Measurements from ENCODE around the gene USHBP1.
A peak's percentile ranks its signal among the peaks of the same experiment; 100 is the strongest.

The USHBP1 gene

DNA sequence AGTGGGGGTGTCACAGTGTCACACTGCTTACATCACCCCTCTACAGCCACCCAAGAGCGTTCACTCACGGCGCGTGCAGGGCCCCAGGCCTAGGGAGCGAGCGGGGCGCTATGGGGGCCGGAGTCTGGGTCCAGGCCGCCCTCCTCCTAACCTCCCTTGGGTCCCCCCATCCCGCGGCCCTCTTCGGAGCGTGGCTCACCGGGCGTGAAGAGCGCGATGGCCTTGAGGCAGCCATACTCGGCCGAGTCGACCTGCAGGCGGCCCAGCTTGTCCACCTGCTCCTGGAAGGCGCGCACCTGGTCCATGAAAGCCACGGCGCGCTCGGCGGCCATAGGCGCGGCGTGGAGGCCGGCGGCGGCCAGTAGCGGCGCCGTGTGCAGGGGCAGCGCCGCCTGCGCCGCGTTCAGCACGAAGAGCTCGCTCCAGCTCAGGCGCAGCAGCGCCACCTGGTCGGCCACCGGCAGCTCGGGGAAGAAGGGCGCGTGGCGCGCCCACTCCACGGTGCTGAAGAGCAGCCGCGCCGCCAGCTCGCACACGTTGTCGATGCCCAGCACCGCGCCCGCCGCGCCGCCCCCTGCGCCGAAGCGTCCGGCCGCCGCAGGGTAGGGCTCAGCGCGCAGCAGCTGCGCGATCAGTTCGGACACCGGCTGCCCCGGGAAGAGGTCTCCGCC lies 29.1 kb downstream of the USHBP1 start:
- H3K27ac ChIP-seq (ENCODE audit: low read depth, low read length, poor library complexity, severe bottlenecking), result peak overlapping the region; percentile 40
- H3K4me1 ChIP-seq (ENCODE audit: insufficient read depth, low read length, severe bottlenecking), result peaks cover 24% of the 10 kb centered on the region
- no peak overlapping the region for H2AFZ ChIP-seq (ENCODE audit: low read length)
- H3K36me3 ChIP-seq (ENCODE audit: insufficient read depth, low read length), result peaks cover 24% of the 10 kb centered on the region; the same call in 1 of the 2 replicates
- peak overlapping the region; percentile 83 for H3K4me2 ChIP-seq (ENCODE audit: low read length)
- H3F3A ChIP-seq (ENCODE audit: insufficient read depth, low read length), result no peaks in the 10 kb centered on the region
- no peaks in the 10 kb centered on the region for H3K9me2 ChIP-seq (ENCODE audit: low read depth, low read length)
- no peak for TF ChIP-seq EZH2 (IDR thresholded peaks at IDR 0.05; ENCODE audit: borderline replicate concordance, low read length)
- TF ChIP-seq, protein P1, sequence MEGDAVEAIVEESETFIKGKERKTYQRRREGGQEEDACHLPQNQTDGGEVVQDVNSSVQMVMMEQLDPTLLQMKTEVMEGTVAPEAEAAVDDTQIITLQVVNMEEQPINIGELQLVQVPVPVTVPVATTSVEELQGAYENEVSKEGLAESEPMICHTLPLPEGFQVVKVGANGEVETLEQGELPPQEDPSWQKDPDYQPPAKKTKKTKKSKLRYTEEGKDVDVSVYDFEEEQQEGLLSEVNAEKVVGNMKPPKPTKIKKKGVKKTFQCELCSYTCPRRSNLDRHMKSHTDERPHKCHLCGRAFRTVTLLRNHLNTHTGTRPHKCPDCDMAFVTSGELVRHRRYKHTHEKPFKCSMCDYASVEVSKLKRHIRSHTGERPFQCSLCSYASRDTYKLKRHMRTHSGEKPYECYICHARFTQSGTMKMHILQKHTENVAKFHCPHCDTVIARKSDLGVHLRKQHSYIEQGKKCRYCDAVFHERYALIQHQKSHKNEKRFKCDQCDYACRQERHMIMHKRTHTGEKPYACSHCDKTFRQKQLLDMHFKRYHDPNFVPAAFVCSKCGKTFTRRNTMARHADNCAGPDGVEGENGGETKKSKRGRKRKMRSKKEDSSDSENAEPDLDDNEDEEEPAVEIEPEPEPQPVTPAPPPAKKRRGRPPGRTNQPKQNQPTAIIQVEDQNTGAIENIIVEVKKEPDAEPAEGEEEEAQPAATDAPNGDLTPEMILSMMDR (IDR thresholded peaks at IDR 0.05; ENCODE audit: low read length), result peak; percentile 58
- H4K20me1 ChIP-seq (ENCODE audit: insufficient read depth, low read length), result no peaks in the 10 kb centered on the region
- peak overlapping the region; percentile 66 for H3K9ac ChIP-seq (ENCODE audit: low read length)
- peaks cover 4% of the 10 kb centered on the region; the same call in 1 of the 2 replicates for H3K79me2 ChIP-seq (ENCODE audit: insufficient read depth, low read length)
- peak overlapping the region; percentile 61 for H3K4me3 ChIP-seq (ENCODE audit: low read depth, low read length, poor library complexity, severe bottlenecking)
- no peaks in the 10 kb centered on the region for H3K27me3 ChIP-seq (ENCODE audit: insufficient read depth, low read length)
- H3K9me3 ChIP-seq (ENCODE audit: low read length), result no peaks in the 10 kb centered on the region

DNA sequence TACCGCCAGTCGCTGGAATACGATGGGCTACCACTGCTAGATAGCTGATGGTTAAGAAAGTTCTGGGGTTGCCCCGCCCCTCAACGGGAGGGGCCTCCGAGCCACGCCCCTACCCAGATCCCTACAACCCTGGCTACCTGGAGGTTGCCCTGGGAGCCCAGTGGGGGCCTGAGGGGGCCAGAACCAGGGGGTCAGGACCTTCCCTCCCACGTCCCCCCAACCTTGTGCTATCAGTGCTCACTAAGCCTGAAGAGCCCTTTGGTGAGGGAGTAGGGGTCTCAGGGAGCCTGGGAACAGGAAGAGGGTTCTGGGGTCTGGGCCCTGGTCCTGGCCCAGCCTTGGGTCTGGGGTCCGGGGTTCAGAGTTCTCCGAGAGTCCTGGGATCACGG lies 29.6 kb downstream of the USHBP1 start:
- no peaks in the 10 kb centered on the region for H3K27me3 ChIP-seq (ENCODE audit: insufficient read depth, low read length)
- peak overlapping the region; percentile 40 for H3K27ac ChIP-seq (ENCODE audit: low read depth, low read length, poor library complexity, severe bottlenecking)
- no peaks in the 10 kb centered on the region for H3K9me3 ChIP-seq (ENCODE audit: low read length)
- H4K20me1 ChIP-seq (ENCODE audit: insufficient read depth, low read length), result no peaks in the 10 kb centered on the region
- peak overlapping the region; percentile 83 for H3K4me2 ChIP-seq (ENCODE audit: low read length)
- peak overlapping the region; percentile 66 for H3K9ac ChIP-seq (ENCODE audit: low read length)
- no peaks in the 10 kb centered on the region for H3F3A ChIP-seq (ENCODE audit: insufficient read depth, low read length)
- TF ChIP-seq, protein P1 (IDR thresholded peaks at IDR 0.05; ENCODE audit: low read length), result no peak
- no peak for TF ChIP-seq EZH2 (IDR thresholded peaks at IDR 0.05; ENCODE audit: borderline replicate concordance, low read length)
- peak overlapping the region; percentile 61 for H3K4me3 ChIP-seq (ENCODE audit: low read depth, low read length, poor library complexity, severe bottlenecking)
- peaks cover 24% of the 10 kb centered on the region for H3K4me1 ChIP-seq (ENCODE audit: insufficient read depth, low read length, severe bottlenecking)
- H3K79me2 ChIP-seq (ENCODE audit: insufficient read depth, low read length), result peaks cover 4% of the 10 kb centered on the region; the same call in 1 of the 2 replicates
- no peaks in the 10 kb centered on the region for H3K9me2 ChIP-seq (ENCODE audit: low read depth, low read length)
- no peak overlapping the region for H2AFZ ChIP-seq (ENCODE audit: low read length)
- peaks cover 23% of the 10 kb centered on the region; the same call in 1 of the 2 replicates for H3K36me3 ChIP-seq (ENCODE audit: insufficient read depth, low read length)

DNA sequence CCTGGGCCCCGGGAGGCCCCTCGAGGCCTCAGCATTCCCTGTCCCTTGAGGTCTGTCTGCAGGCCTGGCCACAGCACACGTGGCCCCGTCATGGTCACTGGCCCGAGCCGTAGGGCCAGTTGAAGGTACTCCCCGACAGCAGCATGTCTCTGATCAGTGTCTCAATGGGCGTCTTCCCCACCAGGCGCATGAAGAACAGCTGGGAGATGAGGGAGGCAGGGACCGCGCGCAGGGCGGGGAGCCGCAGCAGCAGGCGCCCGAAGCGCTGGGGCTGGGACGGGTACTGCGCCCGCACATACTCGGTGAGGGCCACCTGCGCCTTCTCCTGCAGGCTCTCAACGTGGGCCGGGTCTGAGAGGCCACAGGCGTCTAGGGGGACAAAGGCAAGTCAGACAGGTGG lies 32.3 kb downstream of the USHBP1 start:
- H3K4me2 ChIP-seq (ENCODE audit: low read length), result no peak overlapping the region
- no peak overlapping the region for H3K9ac ChIP-seq (ENCODE audit: low read length)
- no peak overlapping the region for H2AFZ ChIP-seq (ENCODE audit: low read length)
- H3K4me3 ChIP-seq (ENCODE audit: low read depth, low read length, poor library complexity, severe bottlenecking), result no peak overlapping the region
- peaks cover 4% of the 10 kb centered on the region; the same call in 1 of the 2 replicates for H3K79me2 ChIP-seq (ENCODE audit: insufficient read depth, low read length)
- H3K27me3 ChIP-seq (ENCODE audit: insufficient read depth, low read length), result no peaks in the 10 kb centered on the region
- peaks cover 32% of the 10 kb centered on the region for H3K4me1 ChIP-seq (ENCODE audit: insufficient read depth, low read length, severe bottlenecking)
- H3K27ac ChIP-seq (ENCODE audit: low read depth, low read length, poor library complexity, severe bottlenecking), result no peak overlapping the region
- TF ChIP-seq EZH2 (IDR thresholded peaks at IDR 0.05; ENCODE audit: borderline replicate concordance, low read length), result no peak
- TF ChIP-seq, protein P1 (IDR thresholded peaks at IDR 0.05; ENCODE audit: low read length), result no peak
- H4K20me1 ChIP-seq (ENCODE audit: insufficient read depth, low read length), result no peaks in the 10 kb centered on the region
- H3K9me3 ChIP-seq (ENCODE audit: low read length), result no peaks in the 10 kb centered on the region
- H3K36me3 ChIP-seq (ENCODE audit: insufficient read depth, low read length), result peaks cover 28% of the 10 kb centered on the region; the same call in 1 of the 2 replicates
- H3F3A ChIP-seq (ENCODE audit: insufficient read depth, low read length), result no peaks in the 10 kb centered on the region
- H3K9me2 ChIP-seq (ENCODE audit: low read depth, low read length), result no peaks in the 10 kb centered on the region

Measured in OCI-LY1 (cell line).